GM19324 (cell line): ENCODE results near the gene SPON2.
"Not testable (repeated sequence)": the region's sequence is repeated elsewhere in the genome, so short reads cannot be mapped to it uniquely, and the experiment has no call there.

Source experiments
- ATAC-seq: cut with Tn5 transposase; IDR thresholded peaks from one replicate; pipeline ENCODE4 v1.9.1; 2021; ENCODE audit warnings: mild to moderate bottlenecking, moderate library complexity; ENCODE audit not compliant: unreplicated experiment, low FRiP score

Gene SPON2

DNA sequence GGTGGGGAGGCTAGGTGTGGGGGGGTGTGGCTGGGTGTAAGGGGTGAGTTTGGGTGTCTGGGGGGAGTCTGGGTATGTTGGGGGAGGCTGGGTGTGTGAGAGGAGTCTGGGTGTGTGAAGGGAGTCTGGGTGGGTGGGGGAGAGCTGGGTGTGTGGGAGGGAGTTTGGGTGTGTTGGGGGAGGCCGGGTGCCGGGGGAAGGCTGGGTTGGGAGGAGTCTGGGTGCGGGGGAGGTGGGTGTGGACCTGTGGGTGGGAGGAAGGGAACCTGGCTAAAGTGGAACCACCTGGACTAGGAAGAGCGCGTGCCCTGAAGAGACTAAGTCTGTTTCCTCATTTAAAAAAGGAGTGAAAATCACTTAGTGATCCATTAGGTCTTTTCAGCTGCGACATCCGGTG lies 18.3 kb downstream of the SPON2 start:
- ATAC-seq = no peak

GRCh38 chr4:1153567-1154090 lies 18.8 kb downstream of the SPON2 start:
- ATAC-seq = no peak

DNA sequence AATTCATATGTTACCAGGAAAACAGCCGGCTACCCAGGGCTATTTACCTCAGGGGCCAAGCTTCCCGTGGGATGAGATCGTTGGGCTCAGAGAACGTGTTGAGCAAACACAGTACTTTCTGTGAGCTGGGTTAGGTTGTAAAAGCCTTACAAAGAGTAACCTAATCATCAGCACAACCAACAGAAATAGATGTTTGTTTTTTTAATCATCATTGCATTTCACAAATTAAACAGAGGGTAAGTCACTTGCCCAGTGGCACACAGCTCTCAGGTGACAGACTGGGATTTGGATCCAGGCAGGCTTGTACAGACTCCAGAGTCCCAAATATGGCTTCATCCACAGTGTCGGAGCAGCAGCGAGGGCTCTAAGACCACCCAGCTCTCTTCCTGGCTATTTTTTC lies 20.1 kb downstream of the SPON2 start:
- no peak for ATAC-seq

- no peak for ATAC-seq
These were observed 20.8 kb downstream of the SPON2 start for GRCh38 chr4:1151541-1151940.

DNA sequence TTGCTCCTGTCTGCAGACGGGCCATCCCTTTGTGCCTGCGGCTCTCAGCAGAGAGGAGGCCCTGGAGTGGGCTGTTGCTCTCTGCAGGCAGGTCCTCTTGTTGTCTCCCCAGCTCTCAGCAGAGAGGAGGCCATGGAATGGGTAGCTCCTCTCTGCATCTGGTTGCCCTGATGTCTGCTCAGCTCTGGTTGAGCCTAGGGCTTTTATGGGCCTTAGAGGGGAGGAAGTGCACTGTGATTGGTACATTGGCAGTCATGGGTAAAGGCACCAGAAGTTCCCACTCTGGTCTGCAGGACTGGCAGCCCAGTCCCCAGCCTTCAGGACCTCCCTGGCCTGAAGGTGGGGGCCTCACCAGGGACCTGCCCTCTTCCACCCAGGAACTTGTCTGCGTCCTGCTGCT lies 21.5 kb downstream of the SPON2 start:
- no peak for ATAC-seq

DNA sequence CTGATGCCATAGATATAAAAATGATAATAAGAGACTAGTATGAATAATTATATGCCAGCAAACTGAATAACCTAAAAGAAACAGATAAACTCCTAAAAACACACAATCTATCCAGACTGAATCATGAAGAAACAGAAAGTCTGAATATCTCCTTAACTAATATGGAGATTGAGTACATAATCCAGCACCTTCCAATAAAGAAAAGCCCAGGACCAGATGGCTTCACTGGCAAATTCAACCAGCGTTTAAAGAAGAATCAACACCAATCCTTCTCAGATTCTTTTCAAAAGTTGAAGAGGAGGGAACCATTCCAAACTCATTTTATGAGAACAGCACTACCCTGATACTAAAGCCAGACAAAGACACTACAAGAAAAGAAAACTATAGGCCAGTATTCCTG lies 32.5 kb downstream of the SPON2 start:
- ATAC-seq = no peak

GRCh38 chr4:1137850-1138249 lies 34.5 kb downstream of the SPON2 start:
- no peak for ATAC-seq

- no peak for ATAC-seq
These were observed 35.2 kb downstream of the SPON2 start for GRCh38 chr4:1137063-1137776.

DNA sequence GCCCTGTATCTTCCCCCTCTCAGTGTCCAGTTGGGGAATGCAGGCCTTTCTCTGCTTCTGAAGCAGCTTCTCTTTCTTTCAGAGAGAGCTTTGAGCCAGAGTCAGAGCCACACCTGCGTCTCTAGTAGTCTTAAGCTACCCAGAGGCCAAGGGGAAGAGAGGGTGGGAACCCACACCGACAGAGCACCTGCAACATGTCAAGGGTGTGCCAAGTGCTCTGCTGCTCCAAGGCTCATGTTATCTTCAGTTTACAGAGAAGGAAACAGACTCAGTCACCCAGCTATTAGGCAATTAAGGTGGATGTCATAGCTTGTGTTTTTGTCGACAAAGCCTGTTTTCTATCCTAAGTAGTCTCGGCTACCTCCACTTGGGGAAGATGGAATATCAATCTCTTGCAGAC lies 36.3 kb downstream of the SPON2 start:
- no peak for ATAC-seq

- no peak for ATAC-seq
These were observed 39.4 kb downstream of the SPON2 start for GRCh38 chr4:1133033-1133432.

- peak; percentile 78 for ATAC-seq
These were observed 41.8 kb downstream of the SPON2 start for GRCh38 chr4:1130316-1131186.

DNA sequence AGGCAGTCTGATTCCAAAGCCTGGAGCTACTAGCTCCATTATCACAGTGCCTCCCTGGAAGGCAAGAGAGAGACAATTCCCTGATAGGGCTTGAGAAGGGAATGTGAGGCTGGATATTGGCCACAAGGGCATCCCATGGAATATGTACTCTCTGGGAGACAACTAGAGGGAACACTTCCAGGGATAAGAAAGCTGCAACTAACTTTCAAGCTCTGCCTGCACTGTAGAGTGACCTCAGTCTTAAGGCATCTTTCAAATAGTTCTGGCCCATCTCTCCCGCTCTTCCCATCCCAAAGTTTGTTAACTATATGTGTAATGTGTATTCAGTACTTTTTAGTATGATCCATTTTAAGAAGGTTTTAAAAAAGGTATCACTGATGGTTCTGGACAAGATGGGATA lies 45.9 kb downstream of the SPON2 start:
- ATAC-seq = no peak

DNA sequence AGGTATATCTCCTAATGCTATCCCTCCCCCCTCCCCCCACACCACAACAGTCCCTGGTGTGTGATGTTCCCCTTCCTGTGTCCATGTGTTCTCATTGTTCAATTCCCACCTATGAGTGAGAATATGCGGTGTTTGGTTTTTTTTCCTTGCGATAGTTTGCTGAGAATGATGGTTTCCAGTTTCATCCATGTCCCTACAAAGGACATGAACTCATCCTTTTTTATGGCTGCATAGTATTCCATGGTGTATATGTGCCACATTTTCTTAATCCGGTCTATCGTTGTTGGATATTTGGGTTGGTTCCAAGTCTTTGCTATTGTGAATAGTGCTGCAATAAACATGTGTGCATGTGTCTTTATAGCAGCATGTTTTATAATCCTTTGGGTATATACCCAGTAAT lies 46.9 kb downstream of the SPON2 start:
- not testable (repeated sequence) for ATAC-seq

GRCh38 chr4:1124818-1125217 lies 47.6 kb downstream of the SPON2 start:
- no peak for ATAC-seq

DNA sequence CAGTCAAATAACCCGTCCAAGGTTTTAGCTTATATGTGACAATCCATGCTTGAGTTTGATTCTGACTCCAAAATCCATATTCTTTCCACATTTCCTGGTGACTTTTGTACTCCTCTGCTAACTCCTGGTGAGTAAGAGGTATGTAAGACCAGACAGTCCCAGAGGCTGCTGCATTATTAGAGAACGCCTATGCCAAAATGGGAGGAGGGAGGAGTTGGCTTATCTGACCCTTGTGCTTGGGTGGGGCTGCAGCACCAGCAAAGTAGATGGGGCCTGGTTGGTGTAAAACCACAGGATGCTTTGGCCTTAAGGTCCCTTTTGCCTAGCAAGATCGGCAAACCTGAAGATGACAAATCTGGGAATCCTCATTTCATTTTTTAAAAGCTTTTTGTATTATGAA lies 49.9 kb downstream of the SPON2 start:
- ATAC-seq = no peak
